A673 (cell line): ENCODE data around the gene TGFB1I1. TPM values are rescaled to one million over a fixed set of nuclear protein-coding genes. Genes with fewer than 3 reads are reported as not detected.

ENCODE experiments used
- BruUV-seq: library from RNA; stranded (reverse); fragments of 400-500 nt; replicated peaks from 2 replicates; lab custom pipeline; 2021; lab: Mats Ljungman, UMichigan
- CTCF ChIA-PET: fragments of 300-600 bp; sonication (Branson Sonifier 250); formaldehyde crosslinking; loops from one replicate; lab custom pipeline; 2022; ENCODE audit warnings: antibody characterized with exemption; lab: Charles Lee
- POLR2A ChIA-PET: fragments of 300-600 bp; sonication (Branson Sonifier 250); formaldehyde crosslinking; loops from one replicate; lab custom pipeline; 2022; ENCODE audit warnings: antibody characterized with exemption; ENCODE audit not compliant: low non-redundant PET; lab: Charles Lee
- DNase-seq: peaks from one replicate; pipeline ENCODE4 v3.0.0-alpha.2; 2015; ENCODE audit warnings: low spot score
- H3K27ac ChIP-seq: fragments of 200-600 bp; sonication (generic); 2 replicates; pipeline ENCODE4 v1.5.1; 2016; ENCODE audit warnings: mixed run types, low read depth, mild to moderate bottlenecking, mixed read lengths, antibody characterized with exemption, low read length; ENCODE audit not compliant: poor library complexity, severe bottlenecking
- H3K27me3 ChIP-seq: fragments of 200-600 bp; sonication (generic); replicated peaks from 2 replicates; pipeline ENCODE4 v1.6.1; 2017; ENCODE audit warnings: mixed run types, low read depth, mild to moderate bottlenecking, mixed read lengths, antibody characterized with exemption, low read length; ENCODE audit not compliant: insufficient read depth, poor library complexity
- H3K36me3 ChIP-seq: fragments of 200-600 bp; sonication (generic); 2 replicates; pipeline ENCODE4 v1.6.1; 2016; ENCODE audit warnings: mixed run types, mild to moderate bottlenecking, mixed read lengths, antibody characterized with exemption, low read length; ENCODE audit not compliant: insufficient read depth, poor library complexity, severe bottlenecking
- H3K4me1 ChIP-seq: fragments of 200-600 bp; sonication (generic); 2 replicates; pipeline ENCODE4 v1.6.1; 2017; ENCODE audit warnings: mixed run types, mild to moderate bottlenecking, mixed read lengths, antibody characterized with exemption, low read length; ENCODE audit not compliant: insufficient read depth, poor library complexity, severe bottlenecking
- H3K4me3 ChIP-seq: fragments of 200-600 bp; sonication (generic); 2 replicates; pipeline ENCODE4 v1.5.1; 2016; ENCODE audit warnings: low read depth, mixed run types, mild to moderate bottlenecking, mixed read lengths, low read length; ENCODE audit not compliant: poor library complexity, severe bottlenecking
- H3K9me3 ChIP-seq: fragments of 200-600 bp; sonication (generic); 2 replicates; pipeline ENCODE4 v1.6.1; 2016; ENCODE audit warnings: mixed run types, low read depth, mild to moderate bottlenecking, mixed read lengths, antibody characterized with exemption, low read length; ENCODE audit not compliant: poor library complexity, severe bottlenecking
- EZH2 ChIP-seq: fragments of 200-600 bp; sonication (generic); IDR thresholded peaks from 2 replicates; pipeline ENCODE4 v1.6.1; 2017; ENCODE audit warnings: borderline replicate concordance, low read depth, mild to moderate bottlenecking, mixed read lengths, antibody characterized with exemption, low read length; ENCODE audit not compliant: poor library complexity, severe bottlenecking
- intact Hi-C: fragments of 100-400 bp; cut with micrococcal nuclease; formaldehyde crosslinking; loops from one replicate; pipeline ENCODE4 v1.10.0; 2022; ENCODE audit not compliant: unreplicated experiment
- total RNA-seq: library from RNA; stranded (reverse); gene quantifications from 2 replicates; pipeline ENCODE4 v1.2.3, GENCODE V29; 2021
- TF ChIP-seq, protein P1 (sequence below): fragments of 300-800, 200-600 bp; sonication (generic); conservative IDR thresholded peaks from 2 replicates; pipeline ENCODE4 v1.5.1; 2017; ENCODE audit warnings: low read depth, mild to moderate bottlenecking, antibody characterized with exemption, low read length, moderate library complexity, mixed read lengths

The TGFB1I1 gene
- total RNA-seq, 1 experiment from 2014 or later, result 3.3 TPM

- Histone ChIP-seq H3K27ac (no peak overlapping the region), H3K4me1 (no peaks in the 10 kb centered on the region), H3K9me3 (no peaks in the 10 kb centered on the region), H3K4me3 (no peak overlapping the region), H3K36me3 (peaks cover 11% of the 10 kb centered on the region), H3K27me3 (no peaks in the 10 kb centered on the region)
- TF ChIP-seq, protein P1, sequence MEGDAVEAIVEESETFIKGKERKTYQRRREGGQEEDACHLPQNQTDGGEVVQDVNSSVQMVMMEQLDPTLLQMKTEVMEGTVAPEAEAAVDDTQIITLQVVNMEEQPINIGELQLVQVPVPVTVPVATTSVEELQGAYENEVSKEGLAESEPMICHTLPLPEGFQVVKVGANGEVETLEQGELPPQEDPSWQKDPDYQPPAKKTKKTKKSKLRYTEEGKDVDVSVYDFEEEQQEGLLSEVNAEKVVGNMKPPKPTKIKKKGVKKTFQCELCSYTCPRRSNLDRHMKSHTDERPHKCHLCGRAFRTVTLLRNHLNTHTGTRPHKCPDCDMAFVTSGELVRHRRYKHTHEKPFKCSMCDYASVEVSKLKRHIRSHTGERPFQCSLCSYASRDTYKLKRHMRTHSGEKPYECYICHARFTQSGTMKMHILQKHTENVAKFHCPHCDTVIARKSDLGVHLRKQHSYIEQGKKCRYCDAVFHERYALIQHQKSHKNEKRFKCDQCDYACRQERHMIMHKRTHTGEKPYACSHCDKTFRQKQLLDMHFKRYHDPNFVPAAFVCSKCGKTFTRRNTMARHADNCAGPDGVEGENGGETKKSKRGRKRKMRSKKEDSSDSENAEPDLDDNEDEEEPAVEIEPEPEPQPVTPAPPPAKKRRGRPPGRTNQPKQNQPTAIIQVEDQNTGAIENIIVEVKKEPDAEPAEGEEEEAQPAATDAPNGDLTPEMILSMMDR, result no peak
- no peak for TF ChIP-seq EZH2
- no TSS peak for BruUV-seq
- ChIA-PET CTCF (no interaction called here), POLR2A (no interaction called here)
- intact Hi-C loops, result no loop called here
- no peak for DNase-seq
Observed at GRCh38 chr16:31499928-31500327, 28.0 kb downstream of the TGFB1I1 start.

DNA sequence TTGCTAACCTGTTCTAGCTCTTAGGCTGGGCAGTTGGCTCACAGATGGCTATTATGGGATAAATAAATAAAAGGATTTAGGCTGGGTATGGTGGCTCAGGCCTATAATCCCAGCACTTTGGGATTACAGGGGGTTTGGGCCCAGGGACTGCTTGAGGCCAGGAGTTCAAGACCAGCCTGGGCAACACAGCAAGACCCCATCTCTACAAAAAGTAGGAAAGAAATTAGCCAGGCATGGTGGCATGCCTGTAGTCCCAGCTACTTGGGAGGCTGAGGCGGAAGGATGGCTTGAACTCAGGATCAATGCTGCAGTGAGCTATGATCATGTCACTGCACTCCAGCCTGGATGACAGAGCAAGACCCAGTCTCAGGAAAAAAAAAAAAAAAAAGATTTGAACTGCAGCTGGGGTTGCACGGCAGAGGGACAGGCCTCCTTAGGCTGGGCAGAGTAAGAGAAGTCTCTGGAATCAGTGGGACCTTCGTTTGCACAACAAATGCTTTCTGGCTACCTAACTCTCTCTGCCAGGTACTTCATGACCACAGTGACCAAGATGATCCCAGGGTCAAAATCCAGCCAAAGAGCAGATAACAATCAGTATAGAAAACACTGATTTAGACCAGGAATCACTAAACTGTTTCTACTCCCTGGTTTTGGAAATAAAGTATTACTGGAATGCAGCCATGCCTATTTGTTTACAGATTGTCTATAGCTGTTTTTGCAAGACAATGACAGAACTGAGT is 29.4 kb downstream of the TGFB1I1 start:
- no peaks in the 10 kb centered on the region for H3K4me1 ChIP-seq
- H3K9me3 ChIP-seq, result no peaks in the 10 kb centered on the region
- TF ChIP-seq EZH2, result no peak
- TF ChIP-seq, protein P1, result no peak
- H3K27me3 ChIP-seq, result no peaks in the 10 kb centered on the region
- no peak overlapping the region for H3K4me3 ChIP-seq
- no peak for DNase-seq
- intact Hi-C loops, result no loop called here
- POLR2A ChIA-PET, result no interaction called here
- CTCF ChIA-PET, result no interaction called here
- H3K36me3 ChIP-seq, result peaks cover 19% of the 10 kb centered on the region
- no TSS peak for BruUV-seq
- no peak overlapping the region for H3K27ac ChIP-seq

DNA sequence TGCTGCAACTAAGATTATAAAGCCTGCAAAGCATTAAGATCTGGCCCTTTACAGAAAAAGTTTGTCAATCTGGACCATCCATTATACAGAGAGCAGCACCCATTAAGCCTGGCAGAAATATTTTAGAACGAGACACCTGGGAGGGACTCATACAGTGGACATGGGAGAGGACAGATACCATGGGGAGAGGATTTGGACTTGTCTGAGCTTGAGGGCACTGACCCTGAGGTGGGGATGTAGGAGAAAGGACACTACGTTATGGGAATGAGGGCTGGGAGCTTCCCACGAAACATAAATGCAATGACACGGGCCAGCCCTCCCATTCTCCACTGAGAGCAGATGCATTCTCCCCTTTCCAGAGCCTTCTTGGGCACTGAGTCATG is 30.0 kb downstream of the TGFB1I1 start:
- BruUV-seq, result no TSS peak
- Histone ChIP-seq H3K9me3 (no peaks in the 10 kb centered on the region), H3K4me1 (peaks cover 3% of the 10 kb centered on the region), H3K4me3 (no peak overlapping the region), H3K27ac (no peak overlapping the region), H3K36me3 (peaks cover 19% of the 10 kb centered on the region), H3K27me3 (no peaks in the 10 kb centered on the region)
- intact Hi-C loops, result no loop called here
- no peak for DNase-seq
- ChIA-PET CTCF (no interaction called here), POLR2A (no interaction called here)
- no peak for TF ChIP-seq EZH2
- TF ChIP-seq, protein P1, result no peak
